ENCODE results near the gene MUC4.

MUC4 gene, protein sequence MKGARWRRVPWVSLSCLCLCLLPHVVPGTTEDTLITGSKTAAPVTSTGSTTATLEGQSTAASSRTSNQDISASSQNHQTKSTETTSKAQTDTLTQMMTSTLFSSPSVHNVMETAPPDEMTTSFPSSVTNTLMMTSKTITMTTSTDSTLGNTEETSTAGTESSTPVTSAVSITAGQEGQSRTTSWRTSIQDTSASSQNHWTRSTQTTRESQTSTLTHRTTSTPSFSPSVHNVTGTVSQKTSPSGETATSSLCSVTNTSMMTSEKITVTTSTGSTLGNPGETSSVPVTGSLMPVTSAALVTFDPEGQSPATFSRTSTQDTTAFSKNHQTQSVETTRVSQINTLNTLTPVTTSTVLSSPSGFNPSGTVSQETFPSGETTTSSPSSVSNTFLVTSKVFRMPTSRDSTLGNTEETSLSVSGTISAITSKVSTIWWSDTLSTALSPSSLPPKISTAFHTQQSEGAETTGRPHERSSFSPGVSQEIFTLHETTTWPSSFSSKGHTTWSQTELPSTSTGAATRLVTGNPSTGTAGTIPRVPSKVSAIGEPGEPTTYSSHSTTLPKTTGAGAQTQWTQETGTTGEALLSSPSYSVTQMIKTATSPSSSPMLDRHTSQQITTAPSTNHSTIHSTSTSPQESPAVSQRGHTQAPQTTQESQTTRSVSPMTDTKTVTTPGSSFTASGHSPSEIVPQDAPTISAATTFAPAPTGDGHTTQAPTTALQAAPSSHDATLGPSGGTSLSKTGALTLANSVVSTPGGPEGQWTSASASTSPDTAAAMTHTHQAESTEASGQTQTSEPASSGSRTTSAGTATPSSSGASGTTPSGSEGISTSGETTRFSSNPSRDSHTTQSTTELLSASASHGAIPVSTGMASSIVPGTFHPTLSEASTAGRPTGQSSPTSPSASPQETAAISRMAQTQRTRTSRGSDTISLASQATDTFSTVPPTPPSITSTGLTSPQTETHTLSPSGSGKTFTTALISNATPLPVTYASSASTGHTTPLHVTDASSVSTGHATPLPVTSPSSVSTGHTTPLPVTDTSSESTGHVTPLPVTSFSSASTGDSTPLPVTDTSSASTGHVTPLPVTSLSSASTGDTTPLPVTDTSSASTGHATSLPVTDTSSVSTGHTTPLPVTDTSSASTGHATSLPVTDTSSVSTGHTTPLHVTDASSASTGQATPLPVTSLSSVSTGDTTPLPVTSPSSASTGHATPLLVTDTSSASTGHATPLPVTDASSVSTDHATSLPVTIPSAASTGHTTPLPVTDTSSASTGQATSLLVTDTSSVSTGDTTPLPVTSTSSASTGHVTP (N-terminal part only)

GRCh38 chr3:195811756-195812155 lies at the start of gene MUC4:
Gene MUC4 (minus strand): TSS chr3:195811929. CDS start chr3:195811817, 112 bp downstream.
- DNase-seq = peak in 1 of 2 experiments; percentile 58

DNA sequence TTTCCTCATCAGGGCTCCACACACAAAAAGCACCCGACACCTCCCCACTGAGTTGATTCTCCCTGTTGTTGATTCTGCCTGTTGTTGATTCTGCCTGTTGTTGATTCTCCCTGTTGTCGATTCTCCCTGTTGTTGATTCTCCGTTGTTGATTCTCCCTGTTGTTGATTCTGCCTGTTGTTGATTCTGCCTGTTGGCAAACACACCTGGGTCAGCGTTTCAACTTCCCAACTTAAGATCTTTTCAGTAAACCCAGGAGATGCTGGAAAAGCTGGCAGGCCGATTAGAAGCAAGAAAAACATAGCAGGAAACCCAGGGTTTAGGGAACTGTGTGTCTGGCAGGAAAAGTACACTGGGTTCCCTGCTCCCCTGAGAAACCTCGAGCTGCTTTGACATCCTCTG lies 48.7 kb upstream of the MUC4 start:
- no peak for DNase-seq

- DNase-seq = no peak
Observed at GRCh38 chr3:195859846-195860411, 48.2 kb upstream of the MUC4 start.

GRCh38 chr3:195859061-195859845 lies 47.5 kb upstream of the MUC4 start:
- peak; percentile 48 to 83 for DNase-seq

DNA sequence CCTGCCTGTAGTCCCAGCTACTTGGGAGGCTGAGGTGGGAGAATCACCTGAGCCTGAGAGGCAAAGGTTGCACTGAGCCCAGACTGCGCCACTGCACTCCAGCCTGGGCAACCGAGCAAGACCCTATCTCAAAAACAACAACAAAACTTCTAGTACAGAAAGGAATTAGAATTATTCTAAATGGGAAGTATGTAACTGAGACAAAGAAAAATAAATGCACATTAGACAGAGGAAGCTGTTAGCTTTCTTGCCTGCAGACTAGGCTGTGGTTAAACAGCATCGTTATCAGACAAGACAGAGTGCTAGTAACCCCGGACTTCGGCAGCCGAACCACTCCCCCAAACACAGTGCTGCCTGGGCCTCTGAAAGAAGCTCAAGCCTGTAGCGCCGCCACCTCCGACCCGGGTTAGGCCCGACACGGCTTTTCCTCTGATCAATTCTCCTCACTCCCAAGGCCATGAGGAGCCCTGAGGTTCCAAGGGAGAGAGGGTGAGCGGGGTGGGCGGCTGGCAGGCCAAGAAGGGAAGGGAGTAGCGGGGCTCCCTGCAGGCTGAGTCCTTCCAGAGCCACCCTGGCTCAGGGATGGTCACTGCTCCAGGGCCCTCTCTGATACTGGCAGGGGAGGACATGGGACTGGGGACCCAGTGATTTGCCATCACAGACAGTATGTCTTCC lies 44.8 kb upstream of the MUC4 start:
- DNase-seq = no peak

GRCh38 chr3:195855471-195856409 lies 44.0 kb upstream of the MUC4 start:
- peak in 1 of 2 experiments; percentile 26 for DNase-seq

DNA sequence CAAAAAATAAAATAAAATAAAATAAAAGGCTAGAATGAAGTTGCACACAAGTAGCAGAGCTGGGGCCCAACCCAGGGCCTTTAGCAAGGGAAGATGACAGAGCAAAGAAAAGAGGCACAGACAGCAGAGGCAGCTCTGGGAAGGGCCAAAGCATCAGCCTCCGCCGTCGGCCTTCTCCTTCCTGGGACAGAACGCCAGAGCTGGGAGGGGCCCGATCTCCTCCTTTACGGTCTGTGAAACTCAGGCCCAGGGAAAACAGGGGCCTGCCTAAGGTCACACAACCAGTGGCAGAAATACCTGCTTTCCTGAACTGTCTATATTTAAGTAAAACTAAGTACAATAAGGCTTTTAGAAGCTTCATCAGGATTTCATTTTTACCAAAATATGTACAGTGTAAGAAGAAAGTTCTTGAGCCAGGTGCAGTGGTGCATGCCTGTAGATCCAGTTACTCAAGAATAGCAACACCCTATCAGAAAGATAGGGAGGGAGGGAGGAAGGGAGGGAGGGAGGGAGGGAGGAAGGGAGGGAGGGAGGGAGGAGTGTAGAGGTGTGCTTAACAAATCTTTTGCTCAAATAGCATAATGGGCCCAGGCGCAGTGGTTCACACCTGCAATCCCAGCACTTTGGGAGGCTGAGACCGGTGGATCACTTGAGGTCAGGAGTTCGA lies 43.0 kb upstream of the MUC4 start:
- DNase-seq = no peak

GRCh38 chr3:195853996-195854395 lies 42.3 kb upstream of the MUC4 start:
- DNase-seq = no peak

GRCh38 chr3:195853036-195853435 lies 41.3 kb upstream of the MUC4 start:
- no peak for DNase-seq

DNA sequence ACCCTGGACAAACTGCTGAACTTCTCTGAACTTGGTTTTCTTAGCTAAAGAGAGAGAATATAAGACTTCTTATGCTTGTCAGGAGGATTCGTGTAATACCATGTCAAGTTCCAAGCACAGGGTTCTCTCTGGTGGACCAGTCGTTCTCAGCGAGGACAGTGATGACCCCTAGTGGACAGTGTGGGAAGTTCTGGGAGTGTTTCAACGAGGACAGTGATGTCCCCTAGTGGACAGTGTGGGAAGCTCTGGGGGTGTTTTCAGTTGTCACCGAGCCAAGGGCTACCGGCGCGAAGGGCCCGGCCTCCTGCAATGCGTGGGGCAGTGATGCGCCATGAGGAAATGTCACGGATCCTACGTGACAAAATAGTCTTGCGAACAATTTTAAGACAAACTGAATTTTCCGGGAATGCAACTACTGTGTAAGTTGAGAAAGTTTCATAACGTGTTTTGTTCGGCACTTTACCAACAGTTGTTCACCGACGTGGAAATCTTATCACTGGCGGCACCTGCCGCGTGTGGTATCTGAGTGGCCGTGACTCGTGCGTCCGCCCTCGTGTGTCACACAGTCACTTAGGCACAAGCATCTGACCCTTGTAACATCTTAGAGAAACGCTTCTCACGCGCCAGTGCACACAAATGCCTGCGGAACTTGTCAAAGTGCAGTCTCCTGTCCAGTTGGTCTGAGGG lies 39.3 kb upstream of the MUC4 start:
- DNase-seq = peak; percentile 93 to 98

- peak in 1 of 2 experiments; percentile 91 for DNase-seq
Observed at GRCh38 chr3:195849322-195850074, 37.8 kb upstream of the MUC4 start.

DNA sequence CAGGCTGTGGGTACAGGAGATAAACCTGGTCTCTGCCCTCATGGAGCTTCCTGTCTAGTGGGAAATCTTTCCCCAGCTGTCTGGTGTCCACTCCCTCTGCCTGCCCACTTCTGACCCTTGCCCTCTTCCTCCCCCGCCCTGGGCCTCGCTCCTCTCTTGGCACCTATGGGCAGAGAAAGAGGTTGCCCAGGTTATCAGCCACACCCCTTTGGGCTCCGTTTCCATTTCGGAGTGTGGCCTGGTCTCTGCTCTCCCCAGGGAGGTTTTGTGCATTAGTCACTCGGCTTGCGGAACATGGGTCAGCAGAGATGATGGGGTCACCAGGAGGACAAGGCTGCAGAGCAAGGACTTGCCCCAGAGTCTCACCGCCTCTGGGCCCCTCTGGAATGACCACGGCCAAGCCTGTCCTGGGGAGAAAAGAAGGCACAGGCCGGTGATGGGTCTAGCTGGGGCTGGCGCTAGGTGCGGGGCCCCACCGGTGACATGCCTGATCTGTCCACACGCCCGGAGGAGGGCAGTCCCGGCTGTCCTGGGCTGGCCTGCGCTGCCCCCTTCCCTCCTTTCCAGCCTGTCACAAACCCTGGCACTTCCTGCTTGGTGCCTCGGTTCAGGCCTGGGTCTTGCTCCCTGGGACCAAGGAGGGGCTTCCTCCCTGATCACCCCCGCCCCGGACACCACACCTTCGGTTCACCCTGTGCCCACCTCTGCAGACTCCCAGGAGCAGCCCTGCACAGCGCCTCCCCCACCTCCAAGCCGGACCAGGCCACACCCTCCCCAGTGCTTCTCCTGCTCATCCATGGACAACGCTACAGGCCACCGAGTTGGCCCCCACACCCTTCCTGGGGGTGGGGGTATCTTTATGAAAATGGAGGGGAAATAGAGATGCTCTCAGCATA lies 35.6 kb upstream of the MUC4 start:
- DNase-seq = no peak

GRCh38 chr3:195845483-195845882 lies 33.8 kb upstream of the MUC4 start:
- no peak for DNase-seq

- no peak for DNase-seq
Observed at GRCh38 chr3:195844671-195845218, 33.0 kb upstream of the MUC4 start.

GRCh38 chr3:195839260-195840010 lies 27.7 kb upstream of the MUC4 start:
- DNase-seq = no peak

DNA sequence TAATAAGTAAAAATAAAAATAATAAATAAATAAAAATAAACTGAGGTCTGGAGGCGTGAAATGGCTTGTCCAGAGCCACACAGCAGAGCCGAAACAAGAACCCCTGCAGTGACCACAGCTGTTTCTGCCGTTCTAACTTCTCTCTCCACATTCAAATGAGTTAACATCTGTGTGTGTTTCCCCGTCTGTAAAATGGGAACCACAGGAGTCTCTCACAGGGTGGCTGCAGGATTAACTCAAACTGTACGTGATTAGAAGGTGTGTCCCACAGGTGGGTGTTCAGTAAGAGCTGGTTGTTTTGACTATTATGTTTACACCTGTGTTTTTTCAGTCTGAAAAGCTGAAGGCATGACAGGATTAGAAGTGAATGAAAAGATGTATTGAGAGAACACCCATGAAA lies 27.0 kb upstream of the MUC4 start:
- DNase-seq = no peak
